B cell (primary cell): ENCODE data around the gene RHOT2. TPM values are rescaled to one million over a fixed set of nuclear protein-coding genes. Genes with fewer than 3 reads are reported as not detected.

Experiments
- ATAC-seq: fragments of 200-7000 bp; cut with Tn5 transposase; one replicate; pipeline ENCODE4 v1.10.0; 2021; ENCODE audit warnings: low read depth, mild to moderate bottlenecking, moderate number of reproducible peaks, moderate library complexity
- CTCF ChIA-PET: fragments of 350-600 bp; sonication (Branson Sonifier 250); formaldehyde crosslinking; loops from one replicate; lab custom pipeline; 2021; ENCODE audit warnings: antibody characterized with exemption, inconsistent platforms; lab: Charles Lee
- POLR2A ChIA-PET: fragments of 350-600 bp; sonication (Branson Sonifier 250); formaldehyde crosslinking; loops from one replicate; lab custom pipeline; 2021; ENCODE audit warnings: antibody characterized with exemption; lab: Charles Lee
- DNase-seq: peaks from one replicate; pipeline ENCODE4 v3.0.0; 2013
- H2AFZ ChIP-seq: 2 replicates; pipeline ENCODE4 v1.6.1; 2012; ENCODE audit warnings: mild to moderate bottlenecking, low read depth, low read length; ENCODE audit not compliant: insufficient read depth, poor library complexity, severe bottlenecking
- H3K27ac ChIP-seq, 2 donors: 1 replicate in 1 of 2; 2 replicates in 1 of 2; pipeline ENCODE4 v1.5.1; 2012 to 2013; ENCODE audit warnings: low read length in 2 of 2, mild to moderate bottlenecking in 2 of 2, moderate library complexity in 1 of 2
- H3K27me3 ChIP-seq, 4 experiments: fragments of 200-600 bp in 1 of 4; sonication (generic) in 1 of 4; replicated peaks in 1 of 4; 1 replicate in 2 of 4; 2 replicates in 2 of 4; pipeline versions ENCODE4 v1.6.1 to v1.7.0; 2013 to 2016; ENCODE audit warnings: low read length in 3 of 4, mild to moderate bottlenecking in 2 of 4, mixed read lengths in 1 of 4, moderate library complexity in 1 of 4; ENCODE audit not compliant: insufficient read depth in 4 of 4, control insufficient read depth in 3 of 4; ENCODE audit errors: control extremely low read depth in 1 of 4
- H3K36me3 ChIP-seq, 2 experiments: replicated peaks in 1 of 2; 1 replicate in 1 of 2; 2 replicates in 1 of 2; pipeline versions ENCODE4 v1.6.1 to v1.7.1; 2013; ENCODE audit warnings: low read length in 1 of 2; ENCODE audit not compliant: insufficient read depth in 2 of 2, control insufficient read depth in 1 of 2; ENCODE audit errors: control extremely low read depth in 1 of 2, extremely low read depth in 1 of 2
- H3K4me1 ChIP-seq, 2 donors: fragments of 200-600 bp in 1 of 2; sonication (generic) in 1 of 2; 1 replicate in 1 of 2; 2 replicates in 1 of 2; pipeline versions ENCODE4 v1.5.1 to v1.6.1; 2013 to 2017; ENCODE audit warnings: low read length in 2 of 2; ENCODE audit not compliant: control insufficient read depth in 2 of 2, insufficient read depth in 2 of 2
- H3K4me2 ChIP-seq: replicated peaks from 2 replicates; pipeline ENCODE3; 2012; ENCODE audit warnings: mild to moderate bottlenecking, low read depth, low read length; ENCODE audit not compliant: poor library complexity, severe bottlenecking
- H3K4me3 ChIP-seq, 5 experiments: fragments of 200-600 bp in 1 of 5; sonication (generic) in 1 of 5; 1 replicate in 3 of 5; 2 replicates in 2 of 5; pipeline versions ENCODE4 v1.5.1 to v1.7.0; 2011 to 2016; ENCODE audit warnings: low read length in 4 of 5, mild to moderate bottlenecking in 4 of 5, low read depth in 2 of 5, control low read depth in 1 of 5, moderate library complexity in 1 of 5; ENCODE audit not compliant: insufficient read depth in 1 of 5; ENCODE audit errors: control extremely low read depth in 1 of 5, extremely low read depth in 1 of 5
- H3K79me2 ChIP-seq: fragments of 200-600 bp; sonication (generic); one replicate; pipeline ENCODE4 v1.6.0; 2016; ENCODE audit warnings: low read length; ENCODE audit not compliant: control insufficient read depth, insufficient read depth
- H3K9ac ChIP-seq: fragments of 200-600 bp; sonication (generic); 2 replicates; pipeline ENCODE4 v1.6.1; 2017; ENCODE audit warnings: mild to moderate bottlenecking, low read length, moderate library complexity
- H3K9me3 ChIP-seq, 3 donors: one replicate each; pipeline versions ENCODE4 v1.6.1 to v1.7.1; 2013; ENCODE audit warnings: low read length in 2 of 3; ENCODE audit not compliant: control insufficient read depth in 2 of 3, insufficient read depth in 1 of 3; ENCODE audit errors: control extremely low read depth in 1 of 3
- H4K20me1 ChIP-seq: 2 replicates; pipeline ENCODE4 v1.6.0; 2012; ENCODE audit warnings: mild to moderate bottlenecking, low read length; ENCODE audit not compliant: insufficient read depth, control insufficient read depth, poor library complexity, severe bottlenecking
- H3K27ac Mint-ChIP-seq: one replicate; pipeline ENCODE4 v1.8.0; 2021; ENCODE audit warnings: mixed read lengths
- H3K27me3 Mint-ChIP-seq: one replicate; pipeline ENCODE4 v1.8.0; 2021; ENCODE audit warnings: mixed read lengths
- H3K4me1 Mint-ChIP-seq: one replicate; pipeline ENCODE4 v1.8.0; 2021; ENCODE audit warnings: mixed read lengths
- H3K4me3 Mint-ChIP-seq: one replicate; pipeline ENCODE4 v1.8.0; 2021; ENCODE audit warnings: mixed read lengths
- H3K9me3 Mint-ChIP-seq: one replicate; pipeline ENCODE4 v1.8.0; 2022; ENCODE audit warnings: mixed read lengths; ENCODE audit not compliant: insufficient read depth
- CTCF ChIP-seq: fragments of 200-600 bp; IDR thresholded peaks from one replicate; pipeline ENCODE4 v1.8.0; 2022; ENCODE audit warnings: antibody characterized with exemption, mild to moderate bottlenecking
- EZH2 ChIP-seq: IDR thresholded peaks from 2 replicates; pipeline ENCODE4 v1.6.1; 2012; ENCODE audit warnings: borderline replicate concordance, low read depth, mild to moderate bottlenecking, moderate library complexity, low read length; ENCODE audit not compliant: insufficient read depth, poor library complexity, severe bottlenecking
- WGBS: methylation state at CpG from one replicate; pipeline ENCODE4 v1.1.5; 2013; ENCODE audit warnings: missing lambda C conversion rate; ENCODE audit not compliant: insufficient coverage; 5-methylcytosine and 5-hydroxymethylcytosine counted together
- intact Hi-C: fragments of 100-400 bp; cut with micrococcal nuclease; formaldehyde crosslinking; loops from one replicate; pipeline ENCODE4 v1.10.0; 2022
- polyA plus RNA-seq: library from polyadenylated mRNA; depleted of rRNA; stranded (reverse); fragments of >200 nt; gene quantifications from 2 replicates; pipeline ENCODE4 v1.2.3, GENCODE V29; 2012
- total RNA-seq, 2 donors: library from RNA; stranded (reverse); fragments of 120-200 nt in 1 of 2; gene quantifications; 1 replicate in 1 of 2; 2 replicates in 1 of 2; pipeline versions ENCODE4 v1.2.3 to v1.2.4, GENCODE V29; 2013 to 2022

The RHOT2 gene
- total and polyA plus RNA-seq, 2 donors (not counting 1 experiment from before 2014, with no cell fraction given): 207 to 461 TPM

DNA sequence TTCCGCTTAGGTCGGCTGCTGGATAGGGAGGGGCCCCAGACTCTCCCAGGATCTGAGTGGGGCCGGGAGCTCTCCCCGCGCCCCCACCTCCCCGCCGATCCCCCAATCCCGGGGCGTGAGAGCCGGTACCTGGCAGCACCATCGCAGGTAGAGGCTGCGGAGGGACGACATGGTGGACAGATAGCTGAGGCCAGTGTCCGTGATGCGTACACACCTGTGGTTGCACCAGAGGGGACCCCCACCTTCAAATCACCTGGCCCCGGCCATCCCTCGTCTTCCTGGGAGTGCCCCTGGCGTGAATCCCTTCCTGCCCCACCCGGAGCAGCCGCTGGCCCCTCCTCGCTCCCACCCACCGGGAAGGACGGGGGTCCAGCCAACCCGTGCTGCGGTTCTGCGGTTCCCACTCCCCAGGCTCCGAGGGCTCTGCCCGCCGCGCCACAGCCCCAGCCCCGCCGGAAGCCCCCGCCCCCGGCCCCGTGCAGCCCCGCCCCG is 27.0 kb downstream of the RHOT2 start:
- no peaks in the 10 kb centered on the region for H4K20me1 ChIP-seq
- WGBS: 0% methylated on average over 23 of the region's 37 CpGs
- CTCF ChIA-PET: no interaction called here
- Mint-ChIP-seq H3K4me1 (peaks cover 20% of the 10 kb centered on the region), H3K9me3 (no peaks in the 10 kb centered on the region), H3K27me3 (peaks cover 17% of the 10 kb centered on the region), H3K27ac (no peak overlapping the region), H3K4me3 (peak overlapping the region; percentile 41)
- no peak for TF ChIP-seq CTCF
- no peak for TF ChIP-seq EZH2
- peaks cover 0 to 34% (median 0%) of the 10 kb centered on the region in 3 donors for H3K9me3 ChIP-seq
- H2AFZ ChIP-seq: peak overlapping the region; percentile 33
- no peak overlapping the region for H3K27ac ChIP-seq
- DNase-seq (peak; percentile 44), ATAC-seq (no peak)
- POLR2A ChIA-PET: interaction anchor here (1.0 kb wide), 1 partner anchor 59 kb away, joined by 3 read pairs; the partner anchor contains the start of gene METTL26
- peak overlapping the region; percentile 96 for H3K4me2 ChIP-seq
- H3K79me2 ChIP-seq: peaks cover under 1% of the 10 kb centered on the region
- peaks cover 0 to 53% (median 20%) of the 10 kb centered on the region in 4 experiments for H3K27me3 ChIP-seq
- no peaks in the 10 kb centered on the region for H3K36me3 ChIP-seq
- intact Hi-C loops: no loop called here
- H3K4me3 ChIP-seq: peak overlapping the region in 4 of 5 experiments; percentile 40 to 58 (median 52)
- peaks cover 27 to 38% of the 10 kb centered on the region in 2 donors for H3K4me1 ChIP-seq
- H3K9ac ChIP-seq: peak overlapping the region; percentile 58

GRCh38 chr16:695355-696089 is 27.6 kb downstream of the RHOT2 start:
- Histone ChIP-seq H3K36me3 (no peaks in the 10 kb centered on the region), H3K4me3 (peak overlapping the region; percentile 12 to 67 (median 55)), H3K27me3 (peaks cover 0 to 59% (median 25%) of the 10 kb centered on the region in 4 experiments), H3K27ac (no peak overlapping the region), H4K20me1 (no peaks in the 10 kb centered on the region), H3K4me1 (peaks cover 30 to 38% of the 10 kb centered on the region in 2 donors), H3K4me2 (peak overlapping the region; percentile 96), H3K79me2 (no peaks in the 10 kb centered on the region), H3K9ac (peak overlapping the region; percentile 73), H2AFZ (peak overlapping the region; percentile 71), H3K9me3 (peaks cover 0 to 38% (median 0%) of the 10 kb centered on the region in 3 donors)
- peak; percentile 70 for DNase-seq
- ChIA-PET POLR2A (interaction anchor here (1.0 kb wide), 1 partner anchor 59 kb away, joined by 3 read pairs; the partner anchor contains the start of gene METTL26), CTCF (no interaction called here)
- Mint-ChIP-seq H3K27me3 (peaks cover 17% of the 10 kb centered on the region), H3K4me1 (peaks cover 16% of the 10 kb centered on the region), H3K27ac (peak overlapping the region; percentile 65), H3K4me3 (peak overlapping the region; percentile 87), H3K9me3 (no peaks in the 10 kb centered on the region)
- intact Hi-C loops: no loop called here
- ATAC-seq: peak; percentile 76
- WGBS: 4% methylated on average over 71 of the region's 71 CpGs
- no peak for TF ChIP-seq EZH2
- TF ChIP-seq CTCF: no peak
